SU-DHL-6 (cell line): Measurements from ENCODE around the gene DTX3.

ENCODE experiments used
- CTCF ChIP-seq: fragments of 200-600 bp; sonication (generic); IDR thresholded peaks from one replicate; pipeline ENCODE4 v1.5.1; 2017; ENCODE audit warnings: antibody characterized with exemption, mild to moderate bottlenecking, low read length, moderate library complexity; ENCODE audit not compliant: insufficient read depth, poor library complexity, severe bottlenecking
- EZH2phosphoT487 ChIP-seq: fragments of 200-600 bp; sonication (generic), shearing (Covaris generic); conservative IDR thresholded peaks from 2 replicates; pipeline ENCODE4 v1.6.1; 2018; ENCODE audit warnings: mild to moderate bottlenecking, antibody characterized with exemption, low read length, moderate library complexity, mixed read lengths

- TF ChIP-seq CTCF (no peak), EZH2phosphoT487 (no peak)
These were observed 16.4 kb downstream of the DTX3 start for GRCh38 chr12:57620936-57621496.
